DOHH2 (cell line): ENCODE measurements around the gene GTF3C1.

Source experiments
- H3F3A ChIP-seq: fragments of 200-600 bp; sonication (generic), shearing (Covaris generic); 2 replicates; pipeline ENCODE4 v1.6.0; 2016; ENCODE audit warnings: antibody characterized with exemption, mild to moderate bottlenecking; ENCODE audit not compliant: control insufficient read depth, insufficient read depth
- H3K27ac ChIP-seq: fragments of 200-600 bp; sonication (generic); 2 replicates; pipeline ENCODE4 v1.5.1; 2014; ENCODE audit warnings: low read depth, mild to moderate bottlenecking, low read length, moderate library complexity
- H3K27me3 ChIP-seq: fragments of 200-600 bp; sonication (generic); 2 replicates; pipeline ENCODE4 v1.6.1; 2014; ENCODE audit warnings: mild to moderate bottlenecking, low read length, mixed read lengths; ENCODE audit not compliant: control insufficient read depth
- H3K36me3 ChIP-seq: fragments of 200-600 bp; sonication (generic); 2 replicates; pipeline ENCODE4 v1.6.1; 2014; ENCODE audit warnings: mild to moderate bottlenecking, low read length, moderate library complexity, mixed read lengths; ENCODE audit not compliant: control insufficient read depth
- H3K4me1 ChIP-seq: fragments of 200-600 bp; sonication (generic); 2 replicates; pipeline ENCODE4 v1.6.1; 2014; ENCODE audit warnings: mild to moderate bottlenecking, low read length, mixed read lengths; ENCODE audit not compliant: control insufficient read depth
- H3K4me2 ChIP-seq: fragments of 200-600 bp; sonication (generic); 2 replicates; pipeline ENCODE4 v1.6.0; 2014; ENCODE audit warnings: mild to moderate bottlenecking, low read length, moderate library complexity
- H3K4me3 ChIP-seq: fragments of 200-600 bp; sonication (generic); 2 replicates; pipeline ENCODE4 v1.5.1; 2014; ENCODE audit warnings: mild to moderate bottlenecking, low read length, mixed read lengths
- H3K79me2 ChIP-seq: fragments of 200-600 bp; sonication (generic); 2 replicates; pipeline ENCODE4 v1.6.1; 2014; ENCODE audit warnings: mild to moderate bottlenecking, low read length, mixed read lengths; ENCODE audit not compliant: control insufficient read depth
- H3K9me2 ChIP-seq: fragments of 200-600 bp; sonication (generic); replicated peaks from 2 replicates; pipeline ENCODE4 v1.6.1; 2014; ENCODE audit warnings: mild to moderate bottlenecking, low read length, mixed read lengths; ENCODE audit not compliant: control insufficient read depth
- H3K9me3 ChIP-seq: fragments of 200-600 bp; sonication (generic); 2 replicates; pipeline ENCODE4 v1.6.1; 2014; ENCODE audit warnings: antibody characterized with exemption, low read length, mixed read lengths; ENCODE audit not compliant: control insufficient read depth, insufficient read depth
- H4K20me1 ChIP-seq: fragments of 200-600 bp; sonication (generic); 2 replicates; pipeline ENCODE4 v1.6.0; 2014; ENCODE audit warnings: low read depth, mild to moderate bottlenecking, antibody characterized with exemption, low read length, moderate library complexity; ENCODE audit not compliant: control insufficient read depth, insufficient read depth
- EZH2phosphoT487 ChIP-seq: fragments of 200-600 bp; sonication (generic); IDR thresholded peaks from 2 replicates; pipeline ENCODE4 v1.6.1; 2017; ENCODE audit warnings: borderline replicate concordance, mild to moderate bottlenecking, antibody characterized with exemption, low read length, moderate library complexity, mixed read lengths
- TF ChIP-seq, protein P1 (sequence below): fragments of 200-600 bp; sonication (generic); IDR thresholded peaks from one replicate; pipeline ENCODE4 v1.5.1; 2014; ENCODE audit warnings: antibody characterized with exemption, mild to moderate bottlenecking, low read depth, low read length; ENCODE audit not compliant: poor library complexity, severe bottlenecking

The GTF3C1 gene

DNA sequence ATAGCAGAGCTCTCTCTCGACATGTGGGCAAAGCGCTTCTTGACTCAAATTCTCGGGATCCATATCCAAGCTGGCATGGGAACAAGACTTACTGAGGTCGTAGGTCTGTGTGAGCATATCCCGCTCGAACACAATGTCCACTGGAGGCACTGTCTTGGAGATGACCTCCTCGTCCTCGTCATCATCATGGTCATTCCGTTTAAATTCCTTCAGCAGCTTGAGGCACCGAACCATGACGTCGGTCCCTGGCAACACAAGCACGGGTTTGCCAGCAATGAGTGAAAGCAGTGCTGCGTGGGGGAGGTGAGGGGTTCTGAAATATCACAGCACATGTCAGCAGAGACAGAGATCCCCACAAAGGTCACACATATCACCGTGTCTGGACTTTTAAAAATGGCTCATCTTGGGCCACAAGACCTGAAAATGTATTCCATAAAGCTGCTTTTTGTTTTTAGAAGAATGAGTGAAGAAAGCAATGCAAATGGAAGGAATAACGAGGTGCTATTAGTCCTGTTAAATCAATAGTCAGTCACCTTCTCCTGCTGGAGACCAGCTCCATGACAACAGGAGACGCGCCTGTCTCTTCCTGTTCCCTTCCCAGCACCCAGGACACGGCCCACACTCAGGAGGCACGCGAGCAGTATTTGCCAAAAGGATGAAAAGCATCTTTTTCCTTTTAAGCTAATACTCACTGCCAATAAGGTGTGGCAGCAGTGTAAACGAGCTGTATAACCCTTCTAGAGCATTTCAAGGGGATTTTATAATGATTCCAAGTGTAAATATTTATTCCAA is 37.9 kb downstream of the GTF3C1 start:
- TF ChIP-seq, protein P1, sequence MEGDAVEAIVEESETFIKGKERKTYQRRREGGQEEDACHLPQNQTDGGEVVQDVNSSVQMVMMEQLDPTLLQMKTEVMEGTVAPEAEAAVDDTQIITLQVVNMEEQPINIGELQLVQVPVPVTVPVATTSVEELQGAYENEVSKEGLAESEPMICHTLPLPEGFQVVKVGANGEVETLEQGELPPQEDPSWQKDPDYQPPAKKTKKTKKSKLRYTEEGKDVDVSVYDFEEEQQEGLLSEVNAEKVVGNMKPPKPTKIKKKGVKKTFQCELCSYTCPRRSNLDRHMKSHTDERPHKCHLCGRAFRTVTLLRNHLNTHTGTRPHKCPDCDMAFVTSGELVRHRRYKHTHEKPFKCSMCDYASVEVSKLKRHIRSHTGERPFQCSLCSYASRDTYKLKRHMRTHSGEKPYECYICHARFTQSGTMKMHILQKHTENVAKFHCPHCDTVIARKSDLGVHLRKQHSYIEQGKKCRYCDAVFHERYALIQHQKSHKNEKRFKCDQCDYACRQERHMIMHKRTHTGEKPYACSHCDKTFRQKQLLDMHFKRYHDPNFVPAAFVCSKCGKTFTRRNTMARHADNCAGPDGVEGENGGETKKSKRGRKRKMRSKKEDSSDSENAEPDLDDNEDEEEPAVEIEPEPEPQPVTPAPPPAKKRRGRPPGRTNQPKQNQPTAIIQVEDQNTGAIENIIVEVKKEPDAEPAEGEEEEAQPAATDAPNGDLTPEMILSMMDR, result no peak
- TF ChIP-seq EZH2phosphoT487, result no peak
- Histone ChIP-seq H3F3A (no peaks in the 10 kb centered on the region), H3K36me3 (peaks cover 28% of the 10 kb centered on the region), H4K20me1 (no peaks in the 10 kb centered on the region), H3K4me1 (no peaks in the 10 kb centered on the region), H3K79me2 (no peaks in the 10 kb centered on the region), H3K9me3 (no peaks in the 10 kb centered on the region), H3K27me3 (no peaks in the 10 kb centered on the region), H3K27ac (no peak overlapping the region), H3K4me2 (no peak overlapping the region), H3K4me3 (no peak overlapping the region), H3K9me2 (no peaks in the 10 kb centered on the region)

- no peak overlapping the region for H3K27ac ChIP-seq
- no peaks in the 10 kb centered on the region for H3K9me3 ChIP-seq
- no peaks in the 10 kb centered on the region for H3K9me2 ChIP-seq
- H3K4me3 ChIP-seq, result no peak overlapping the region
- H3K4me2 ChIP-seq, result no peak overlapping the region
- H3K27me3 ChIP-seq, result no peaks in the 10 kb centered on the region
- no peaks in the 10 kb centered on the region for H3F3A ChIP-seq
- no peaks in the 10 kb centered on the region for H3K4me1 ChIP-seq
- no peaks in the 10 kb centered on the region for H4K20me1 ChIP-seq
- H3K36me3 ChIP-seq, result peaks cover 51% of the 10 kb centered on the region
- no peaks in the 10 kb centered on the region for H3K79me2 ChIP-seq
- TF ChIP-seq EZH2phosphoT487, result no peak
- TF ChIP-seq, protein P1, result no peak
Measured at GRCh38 chr16:27508476-27508875, 41.2 kb downstream of the GTF3C1 start.

GRCh38 chr16:27506771-27507170 is 42.9 kb downstream of the GTF3C1 start:
- no peaks in the 10 kb centered on the region for H3K79me2 ChIP-seq
- no peaks in the 10 kb centered on the region for H3K4me1 ChIP-seq
- peaks cover 61% of the 10 kb centered on the region for H3K36me3 ChIP-seq
- no peaks in the 10 kb centered on the region for H3K9me2 ChIP-seq
- H3K4me2 ChIP-seq, result no peak overlapping the region
- no peak overlapping the region for H3K4me3 ChIP-seq
- H3F3A ChIP-seq, result no peaks in the 10 kb centered on the region
- TF ChIP-seq EZH2phosphoT487, result no peak
- TF ChIP-seq, protein P1, result no peak
- no peaks in the 10 kb centered on the region for H4K20me1 ChIP-seq
- no peak overlapping the region for H3K27ac ChIP-seq
- H3K27me3 ChIP-seq, result no peaks in the 10 kb centered on the region
- H3K9me3 ChIP-seq, result no peaks in the 10 kb centered on the region
